K562 (cell line): ENCODE data around the gene MPI. TPM values are rescaled to one million over a fixed set of nuclear protein-coding genes. Genes with fewer than 3 reads are reported as not detected.
A peak's percentile ranks its signal among the peaks of the same experiment; 100 is the strongest.
"Not testable (repeated sequence)": the region's sequence is repeated elsewhere in the genome, so short reads cannot be mapped to it uniquely, and the experiment has no call there.

ENCODE experiments used
- AFF1 ChIP-seq, 2 experiments: fragments of 450-650 bp; IDR thresholded peaks; 2 replicates each; pipeline ENCODE4 v1.6.1; 2018; ENCODE audit warnings: mild to moderate bottlenecking in 2 of 2, low read depth in 1 of 2; ENCODE audit not compliant: partially characterized antibody in 2 of 2
- ARID1B ChIP-seq: fragments of 450-650 bp; IDR thresholded peaks from 2 replicates; pipeline ENCODE4 v1.6.1; 2016; ENCODE audit warnings: antibody characterized with exemption, mild to moderate bottlenecking, inconsistent platforms
- ATF1 ChIP-seq, 2 experiments: fragments of 450-650 bp in 1 of 2; IDR thresholded peaks; 2 replicates each; pipeline ENCODE4 v1.6.1; 2016; ENCODE audit warnings: missing compliant biosample characterization in 1 of 2, missing genetic modification characterization in 1 of 2
- CXXC5 ChIP-seq: fragments of 250-450 bp; sonication (Bioruptor Pico); IDR thresholded peaks from 2 replicates; pipeline ENCODE4 v1.8.0; 2022; ENCODE audit warnings: inconsistent platforms, mild to moderate bottlenecking, moderate library complexity
- L3MBTL2 ChIP-seq: fragments of 450-650 bp; IDR thresholded peaks from 2 replicates; pipeline ENCODE4 v1.6.1; 2016; ENCODE audit warnings: mild to moderate bottlenecking, moderate library complexity
- MNT ChIP-seq, 2 experiments: fragments of 450-650 bp; conservative IDR thresholded peaks; 2 replicates each; pipeline ENCODE4 v1.6.1; 2017; ENCODE audit warnings: mild to moderate bottlenecking in 2 of 2, moderate library complexity in 2 of 2
- NCOR1 ChIP-seq: fragments of 450-650 bp; IDR thresholded peaks from 2 replicates; pipeline ENCODE4 v1.6.1; 2016; ENCODE audit warnings: mild to moderate bottlenecking, moderate library complexity
- NFIC ChIP-seq: fragments of 450-650 bp; IDR thresholded peaks from 2 replicates; pipeline ENCODE4 v1.6.1; 2017; ENCODE audit warnings: mild to moderate bottlenecking, inconsistent platforms
- SMARCE1 ChIP-seq: fragments of 450-650 bp; IDR thresholded peaks from 2 replicates; pipeline ENCODE4 v1.7.1; 2016; ENCODE audit warnings: mild to moderate bottlenecking
- polyA plus RNA-seq, 8 experiments: library from polyadenylated mRNA; depleted of rRNA in 4 of 8; stranded (reverse) in 5 of 8; unstranded in 3 of 8; fragments of >200 nt; fragmentation: Nextera tagmentation in 2 of 8; fragmentation: Illumina TruSeq in 1 of 8; extraction: Ambion mirVana in 2 of 8; extraction: Trizol in 1 of 8; gene quantifications; 2 replicates each; pipeline versions ENCODE4 v1.2.1 to v1.2.3, GENCODE V29; 2011 to 2014; ENCODE audit warnings: inconsistent platforms in 1 of 8, missing spikeins in 1 of 8
- total RNA-seq, 7 experiments: library from RNA; depleted of rRNA in 6 of 7; stranded (reverse); fragments of >200 nt in 6 of 7; fragmentation: Illumina TruSeq in 2 of 7; extraction: Trizol in 2 of 7; gene quantifications; 2 replicates each; pipeline versions ENCODE4 v1.2.1 to v1.2.3, GENCODE V29; 2011 to 2021; ENCODE audit warnings: low replicate concordance in 1 of 7

The MPI gene
- total and polyA plus RNA-seq, 9 of the 15 experiments (the other 6 are each of a cell fraction or from before 2014, with no cell fraction given): 30.7 to 105 (median 40.5) TPM

GRCh38 chr15:74887537-74888193 is 2.2 kb upstream of the MPI start (continued):
- peak; percentile 64 to 75 for TF ChIP-seq MNT (conservative IDR thresholded peaks at IDR 0.05)
- 0 out of 2 replicates have a peak, but pooled peaks have one; percentile 33 for TF ChIP-seq NFIC
- TF ChIP-seq ARID1B: peak; percentile 72
- peak; percentile 37 for TF ChIP-seq NCOR1
- TF ChIP-seq AFF1 (IDR thresholded peaks at IDR 0.05; ENCODE audit: low read depth in 1 of 2, partially characterized antibody in 2 of 2): peak in 1 of 2 experiments; percentile 6
- not testable (repeated sequence) for TF ChIP-seq ATF1 (CRISPR knock-in tag; IDR thresholded peaks at IDR 0.05)
- TF ChIP-seq ATF1 (tag; IDR thresholded peaks at IDR 0.05): 0 out of 2 replicates have a peak, but pooled peaks have one; percentile 13
- TF ChIP-seq L3MBTL2: peak; percentile 61; the same call in 1 of the 2 replicates
- TF ChIP-seq CXXC5 (CRISPR knock-in tag): peak; percentile 49
- peak; percentile 57; the same call in 1 of the 2 replicates for TF ChIP-seq SMARCE1
